Activated CD4-positive, CD25-positive, alpha-beta regulatory T cell treated with anti-CD3 and anti-CD28 coated beads, Interleukin-2, amount 50 U/mL, for 24 hours (primary cell): ENCODE data around the gene FAM83G.
"Not testable (repeated sequence)": the region's sequence is repeated elsewhere in the genome, so short reads cannot be mapped to it uniquely, and the experiment has no call there.

ENCODE experiments used
- ATAC-seq, 2 donors: fragments of 150-1000 bp; cut with Tn5 transposase; one replicate each; pipeline ENCODE4 v1.10.0; 2021; ENCODE audit warnings: mild to moderate bottlenecking in 1 of 2, moderate library complexity in 1 of 2

Gene FAM83G

DNA sequence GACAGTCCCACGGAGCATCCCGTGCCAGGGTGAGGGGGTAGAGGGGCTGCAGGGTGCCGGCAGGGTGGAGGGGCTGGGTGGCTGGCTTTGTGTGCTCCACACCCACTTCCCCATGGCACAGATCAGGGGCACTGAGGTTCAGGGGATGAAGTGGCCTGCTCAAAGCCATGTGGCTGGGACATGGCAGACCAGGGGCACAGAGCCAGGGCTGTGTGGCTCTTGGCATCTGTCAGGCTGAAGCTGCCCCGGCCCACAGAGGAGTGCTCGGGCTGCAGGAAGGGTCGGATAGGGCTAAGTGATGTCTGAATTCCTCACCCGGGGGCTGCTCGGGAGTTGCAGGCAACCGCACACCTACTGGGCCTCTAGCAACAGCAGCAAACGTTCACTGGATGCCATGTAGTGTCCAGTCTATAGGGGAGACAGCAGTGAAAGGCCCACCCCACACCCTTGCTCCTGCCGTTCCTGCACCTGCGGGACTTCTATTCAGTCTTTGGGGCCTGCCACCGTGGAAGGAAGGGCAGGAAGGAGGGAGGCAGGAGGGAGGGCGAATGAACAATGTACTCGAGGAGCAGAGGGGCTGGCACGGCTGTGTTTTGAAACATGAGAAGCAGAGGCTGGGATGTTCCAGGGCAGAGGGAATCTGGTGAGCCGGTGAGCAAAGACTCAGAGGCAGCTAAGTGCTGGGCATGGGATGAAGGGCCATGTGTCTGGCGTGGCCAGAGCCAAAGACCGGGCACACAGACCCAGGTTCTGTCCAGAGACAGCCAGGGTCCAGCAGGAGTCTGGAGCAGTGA is 37.5 kb downstream of the FAM83G start:
- ATAC-seq = no peak

GRCh38 chr17:18965530-18966236 is 38.9 kb downstream of the FAM83G start:
- ATAC-seq = no peak

- ATAC-seq = no peak
These were observed 40.0 kb downstream of the FAM83G start for GRCh38 chr17:18964550-18964949.

DNA sequence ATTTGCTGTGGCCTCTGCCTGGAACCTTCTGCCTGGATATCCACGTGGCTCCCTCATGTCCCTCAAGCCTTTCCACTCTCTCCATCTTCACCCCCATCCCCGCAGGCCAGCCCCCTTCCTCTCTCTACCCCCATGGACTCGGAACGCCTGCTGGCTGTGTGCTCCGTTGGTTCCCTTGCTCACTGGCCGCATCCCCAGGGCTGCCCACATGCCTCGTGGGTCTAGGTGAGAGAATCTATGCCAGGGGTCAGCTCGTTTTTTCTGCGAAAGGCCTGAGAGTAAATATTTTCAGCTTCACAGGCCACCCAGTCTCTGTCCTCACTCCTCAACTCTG is 40.6 kb downstream of the FAM83G start:
- ATAC-seq = no peak

DNA sequence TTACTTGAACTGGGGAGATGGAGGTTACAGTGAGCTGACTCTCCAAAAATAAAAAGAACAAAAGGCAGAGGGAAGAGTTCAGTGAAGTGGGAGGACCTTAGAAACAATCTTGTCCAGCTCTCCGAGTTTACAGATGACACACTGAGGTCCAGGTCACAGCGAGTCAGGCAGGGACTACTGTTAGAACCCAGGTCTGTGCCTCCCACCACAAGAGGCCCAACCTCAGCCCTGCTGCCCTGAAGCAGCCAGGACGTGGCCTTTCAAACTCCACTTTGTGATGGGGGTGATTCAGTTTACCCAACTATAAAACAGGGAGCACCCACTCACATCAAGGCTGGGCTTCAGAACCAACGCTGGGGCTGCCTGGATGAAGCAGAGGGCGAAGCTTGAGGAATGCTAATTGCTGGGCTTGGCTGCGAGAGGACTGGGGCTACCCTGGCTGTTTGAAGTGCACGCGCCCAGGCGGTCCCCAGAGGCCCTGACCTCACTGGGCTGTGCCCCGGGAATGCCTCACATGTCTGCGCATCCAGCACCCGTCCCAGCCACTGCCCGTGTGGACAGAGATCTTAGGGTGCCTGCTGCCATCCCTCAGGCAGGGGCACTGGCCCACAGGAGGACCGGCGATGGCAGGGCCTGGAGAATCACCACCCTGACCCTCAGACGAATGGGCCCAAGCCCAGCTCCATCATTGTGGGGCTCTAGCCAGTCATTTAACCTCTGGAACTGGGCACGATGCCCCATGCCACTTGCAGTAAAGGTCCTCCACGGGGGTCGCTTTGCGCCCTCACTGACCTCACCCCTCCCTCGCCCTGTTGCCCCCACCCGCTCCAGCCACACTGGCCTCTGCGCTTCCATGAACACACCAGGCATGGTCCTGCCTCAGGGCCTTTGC is 41.2 kb downstream of the FAM83G start:
- no peak for ATAC-seq

DNA sequence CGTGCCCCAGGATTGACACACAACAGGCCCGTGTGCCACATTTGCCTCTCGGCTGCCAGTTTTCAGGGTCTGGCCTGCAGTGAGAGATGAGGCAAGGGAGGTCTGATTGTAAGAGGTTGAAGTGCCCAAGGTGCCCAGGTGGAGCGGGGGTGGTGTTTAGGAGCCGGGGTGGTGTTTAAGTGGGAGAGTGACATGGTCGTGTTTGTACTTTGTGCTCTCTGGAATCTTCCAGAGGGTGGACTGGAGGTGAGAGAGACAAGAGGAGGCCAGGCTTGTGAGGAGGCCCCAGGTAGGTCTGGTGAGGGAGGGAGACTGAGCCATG is 42.1 kb downstream of the FAM83G start:
- no peak for ATAC-seq

DNA sequence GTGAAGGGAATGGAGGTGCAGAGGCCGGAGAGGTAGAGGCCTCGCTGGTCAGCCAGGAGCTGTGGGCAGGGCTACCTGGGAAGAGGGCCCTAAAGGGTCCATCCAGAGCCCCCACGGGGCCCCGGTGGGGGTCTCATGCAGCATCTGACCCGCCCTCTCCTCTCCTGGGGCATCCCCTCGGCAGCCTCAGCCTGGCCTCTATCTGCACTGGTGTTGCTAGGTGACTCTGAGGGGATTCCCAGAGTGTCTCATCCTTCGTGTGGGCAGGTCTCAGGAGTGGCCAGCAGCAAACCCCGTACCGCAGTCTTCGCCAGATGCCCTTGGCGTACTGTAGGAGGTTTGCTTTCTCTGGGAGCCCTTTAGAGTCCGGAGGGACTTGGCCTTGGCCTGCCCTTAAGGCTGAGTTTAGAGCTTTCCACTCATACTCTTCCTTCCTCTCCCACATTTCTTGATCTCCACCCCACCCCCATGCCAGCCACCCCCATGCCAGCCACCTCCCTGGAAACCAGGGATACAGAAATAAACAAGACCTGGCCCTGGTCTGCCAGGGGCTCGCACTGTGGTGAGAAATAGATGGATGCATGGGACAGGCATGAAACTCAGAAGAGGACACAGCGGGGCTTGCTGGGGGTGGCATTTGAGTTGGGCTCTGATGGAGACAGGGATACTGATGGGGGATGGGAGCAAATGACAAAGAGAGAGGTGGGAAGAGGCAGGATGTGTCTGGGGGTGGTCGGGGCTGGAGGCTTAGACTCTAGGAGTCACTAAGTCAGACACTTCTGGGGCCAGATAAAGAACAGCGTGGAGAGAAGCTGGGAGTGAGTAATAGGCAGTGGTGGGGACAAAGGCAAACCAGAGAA is 42.7 kb downstream of the FAM83G start:
- ATAC-seq = peak; percentile 75 to 84

DNA sequence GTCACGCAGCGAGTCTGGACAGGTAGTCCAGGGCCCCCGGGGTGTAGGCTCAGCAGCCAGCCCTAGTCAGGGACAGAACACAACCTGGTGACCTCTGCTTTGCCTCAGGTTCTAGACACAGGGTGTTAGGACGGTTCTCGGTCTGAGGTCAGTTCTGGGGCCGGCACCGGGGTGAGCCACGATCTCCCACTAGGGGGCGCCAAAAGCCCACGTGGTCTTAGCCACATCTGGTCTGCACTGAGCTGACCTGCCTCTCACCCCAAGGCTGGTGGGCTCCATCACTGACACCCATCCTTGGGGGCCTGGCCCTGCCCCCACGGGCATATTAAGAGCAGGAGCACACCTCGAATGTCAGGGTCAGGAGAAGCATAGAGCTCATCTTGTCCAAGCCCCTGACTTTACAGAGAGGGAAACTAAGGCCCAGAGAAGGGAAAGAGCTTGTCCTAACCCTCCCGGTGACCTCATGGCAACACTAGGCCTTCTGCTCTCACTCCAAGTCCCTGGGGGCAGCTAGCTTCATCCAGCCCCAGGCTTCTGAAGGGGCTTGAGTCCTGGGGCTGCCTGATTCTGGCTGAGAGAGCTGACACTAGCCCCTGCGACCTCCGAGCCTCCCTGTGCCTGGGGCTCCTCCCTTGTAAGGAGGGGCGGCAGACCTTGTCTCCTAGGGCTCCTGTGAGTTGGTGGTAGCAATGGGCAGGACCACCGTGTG is 43.6 kb downstream of the FAM83G start:
- ATAC-seq = peak; percentile 68 to 80

DNA sequence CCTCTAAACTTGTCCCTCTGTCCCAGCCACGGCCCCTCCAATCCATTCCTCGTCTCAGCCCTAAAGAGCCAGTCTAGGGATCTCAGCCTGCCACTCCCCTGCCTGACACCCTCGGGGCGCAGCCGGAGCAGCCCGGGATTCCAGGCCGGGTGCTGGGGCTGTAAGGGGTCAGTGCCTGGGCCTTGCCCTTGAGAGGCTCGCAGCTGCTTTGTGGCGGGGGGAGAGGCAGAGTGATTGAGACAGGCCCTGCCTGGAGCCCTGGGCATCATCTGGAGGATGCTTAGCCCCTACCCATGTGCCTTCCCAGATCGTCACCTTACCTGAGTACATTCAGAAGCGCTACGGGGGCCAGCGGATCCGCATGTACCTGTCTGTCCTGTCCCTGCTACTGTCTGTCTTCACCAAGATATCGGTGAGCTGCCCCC is 44.3 kb downstream of the FAM83G start:
- ATAC-seq = no peak

DNA sequence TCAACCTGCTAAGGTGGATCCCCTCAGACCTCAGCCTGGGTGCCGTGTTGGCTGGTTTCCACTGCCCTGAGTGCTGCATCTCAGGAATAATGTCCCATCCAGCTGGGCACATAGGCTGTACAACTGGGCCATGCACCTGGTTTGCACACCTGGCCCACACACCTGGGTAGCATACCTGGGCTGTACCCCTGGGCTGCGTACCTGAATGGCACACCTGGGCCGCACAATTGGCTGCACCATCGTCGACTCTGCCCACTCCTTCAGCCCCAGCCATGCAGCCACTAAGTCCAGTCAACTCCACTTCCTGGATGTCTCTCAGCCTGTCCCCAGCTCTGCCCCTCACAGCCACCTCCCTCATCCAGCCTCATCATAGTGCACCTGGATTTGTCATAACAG is 44.7 kb downstream of the FAM83G start:
- no peak for ATAC-seq

DNA sequence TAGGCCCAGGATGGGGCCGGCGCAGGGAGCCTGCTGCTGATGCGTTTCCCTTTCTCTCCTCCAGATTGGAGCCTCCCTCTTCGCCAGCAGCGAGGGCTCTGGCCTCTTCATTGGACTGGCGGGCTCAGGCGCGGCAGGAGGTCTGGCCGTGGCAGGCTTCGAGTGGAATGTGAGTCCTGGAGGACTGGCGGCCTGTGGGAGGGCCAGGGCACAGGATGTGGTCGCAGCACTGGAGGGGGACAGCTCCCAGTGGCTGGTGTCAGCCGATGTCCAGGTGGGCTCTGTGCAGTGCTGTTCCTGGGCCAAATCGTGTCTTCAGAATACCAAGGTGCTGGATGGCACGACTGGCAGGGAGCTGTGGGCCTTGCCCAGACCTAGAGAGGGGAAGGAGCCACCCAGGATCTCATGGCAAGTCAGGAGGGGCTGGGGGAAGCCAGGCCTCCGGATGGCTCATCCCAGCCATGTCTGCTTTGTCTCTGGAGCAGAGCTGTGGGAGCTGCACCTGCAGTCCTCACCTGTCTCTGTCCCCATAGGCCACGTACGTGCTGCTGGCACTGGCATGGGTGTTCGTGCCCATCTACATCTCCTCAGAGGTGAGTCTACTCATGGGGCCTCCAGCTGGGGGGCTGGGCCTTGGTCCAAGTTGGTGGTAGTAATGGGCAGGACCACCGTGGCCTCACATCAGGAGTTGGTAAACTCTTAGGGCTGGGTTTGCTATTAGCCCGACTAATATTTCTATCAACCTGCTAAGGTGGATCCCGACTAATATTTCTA is 45.3 kb downstream of the FAM83G start:
- ATAC-seq = no peak

- ATAC-seq = no peak
These were observed 46.0 kb downstream of the FAM83G start for GRCh38 chr17:18958611-18959010.

DNA sequence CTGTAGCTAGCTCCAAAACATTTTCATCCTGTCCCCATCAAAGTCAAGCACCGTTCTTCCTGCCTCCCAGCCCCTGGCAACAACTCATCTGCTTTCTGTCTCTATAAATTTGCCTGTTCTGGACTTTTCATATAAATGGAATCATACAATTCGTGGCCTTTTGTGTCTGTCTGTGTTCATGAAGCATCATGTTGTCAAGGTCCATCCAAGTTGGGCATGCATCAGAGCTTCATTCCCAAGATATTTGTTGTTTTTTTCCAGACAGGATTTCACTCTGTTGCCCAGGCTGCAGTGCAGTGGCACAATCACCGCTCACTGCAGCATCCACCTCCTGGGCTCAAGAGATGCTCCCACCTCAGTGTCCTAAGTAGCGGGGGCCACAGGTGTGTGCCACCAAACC is 46.7 kb downstream of the FAM83G start:
- ATAC-seq = no peak

GRCh38 chr17:18956581-18956980 is 48.0 kb downstream of the FAM83G start:
- no peak for ATAC-seq

- ATAC-seq = not testable (repeated sequence)
These were observed 48.5 kb downstream of the FAM83G start for GRCh38 chr17:18956021-18956420.

DNA sequence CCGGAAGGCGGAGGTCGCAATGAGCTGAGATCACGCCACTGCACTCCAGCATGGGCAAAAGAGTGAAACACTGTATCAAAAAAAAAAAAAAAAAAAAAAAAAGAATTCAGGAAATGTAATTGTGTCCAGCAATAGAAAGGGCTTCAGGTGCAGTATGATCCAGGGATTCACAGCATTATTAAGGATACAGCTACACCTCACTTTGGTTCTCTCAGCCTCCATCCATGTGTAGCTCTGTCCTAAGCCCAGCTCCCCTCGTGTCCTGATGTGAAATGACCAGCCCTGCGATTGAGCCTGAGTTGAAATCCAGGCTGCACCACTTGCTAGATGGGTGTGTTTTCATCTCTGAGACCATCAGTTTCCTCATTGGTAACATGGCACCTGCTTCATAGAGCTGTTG is 49.6 kb downstream of the FAM83G start:
- no peak for ATAC-seq

DNA sequence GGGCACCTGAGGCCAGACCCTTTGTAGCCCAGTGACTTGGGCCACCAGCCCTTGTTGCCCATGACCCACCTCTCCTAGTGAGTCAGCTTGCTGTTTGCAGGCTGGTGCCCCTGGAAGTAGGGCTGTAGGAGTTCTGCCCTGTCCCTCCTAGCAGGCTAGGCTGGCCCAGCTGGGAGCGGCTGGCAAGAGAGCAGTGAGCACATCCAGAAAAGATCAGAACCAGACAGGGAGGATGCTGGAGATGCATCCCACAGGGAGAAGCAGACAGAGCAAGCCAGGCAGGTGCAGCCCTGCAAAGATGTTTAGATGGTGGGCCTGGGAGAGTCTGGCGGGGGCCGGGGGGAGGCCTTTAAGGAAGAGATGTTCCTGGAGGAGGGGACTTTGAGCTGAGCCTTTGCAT is 50.2 kb downstream of the FAM83G start:
- no peak for ATAC-seq

- ATAC-seq = no peak
These were observed 51.3 kb downstream of the FAM83G start for GRCh38 chr17:18953231-18953728.

GRCh38 chr17:18951941-18952842 is 52.4 kb downstream of the FAM83G start, which contains the start of gene SLC5A10:
SLC5A10 (plus strand) TSS chr17:18952165; CDS start chr17:18952206, 41 bp downstream.
- no peak for ATAC-seq
